Peyer's patch (tissue), 4 donors: ENCODE data around the gene RALGDS.
A peak's percentile ranks its signal among the peaks of the same experiment; 100 is the strongest.

Experiments
- CTCF ChIP-seq, 6 experiments: fragments of 450-650 bp in 4 of 6; fragments of 200-600 bp in 2 of 6; sonication (generic) in 1 of 6; IDR thresholded peaks; one replicate each; pipeline ENCODE4 v1.5.1; 2017 to 2019; ENCODE audit warnings: antibody characterized with exemption in 6 of 6, mild to moderate bottlenecking in 3 of 6, moderate library complexity in 1 of 6
- POLR2A ChIP-seq, 2 donors: fragments of 450-650 bp; IDR thresholded peaks; one replicate each; pipeline ENCODE4 v1.5.1; 2017; ENCODE audit warnings: antibody characterized with exemption in 2 of 2, mild to moderate bottlenecking in 2 of 2, moderate library complexity in 2 of 2

DNA sequence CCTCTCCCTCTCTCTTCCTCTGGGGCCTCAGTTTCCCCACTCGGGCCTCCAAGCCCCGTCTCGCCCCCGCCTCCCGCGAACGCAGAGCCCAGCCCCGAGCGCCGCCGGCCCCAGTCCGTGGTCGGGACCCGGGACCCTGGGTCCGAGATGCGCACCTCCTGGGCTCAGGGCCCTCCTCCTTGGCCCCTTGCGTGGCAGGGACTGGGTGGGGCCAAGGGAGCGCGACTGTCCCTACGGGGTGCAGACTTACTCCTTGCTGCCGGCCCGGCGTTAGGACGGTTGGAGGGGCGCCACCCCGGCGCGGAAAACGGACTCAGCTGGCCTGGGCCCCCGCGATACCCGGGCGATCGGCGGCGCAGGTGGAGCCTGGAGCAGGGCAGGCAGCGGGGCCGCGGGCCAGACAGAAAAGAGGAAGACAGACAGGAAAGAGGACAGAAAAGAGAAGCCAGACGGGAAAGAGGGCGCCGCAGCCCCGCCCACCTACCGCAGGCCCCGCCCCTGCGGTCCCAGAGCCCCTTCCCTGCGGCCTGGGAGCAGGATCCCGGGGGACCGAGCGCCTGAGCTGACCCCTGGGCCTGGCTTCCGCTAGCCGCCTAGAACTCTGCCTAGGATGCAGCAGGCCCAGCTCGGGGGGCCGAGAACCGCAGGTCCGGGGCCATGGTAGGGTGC lies 42.6 kb upstream of the RALGDS start, which contains the start of gene GBGT1:
- TF ChIP-seq CTCF (IDR thresholded peaks at IDR 0.05) (no peak), POLR2A (IDR thresholded peaks at IDR 0.05) (peak in 1 of 2 donors; percentile 32)
